Effector memory CD8-positive, alpha-beta T cell (primary cell): ENCODE measurements around the gene CHCHD5.
"Not testable (repeated sequence)": the region's sequence is repeated elsewhere in the genome, so short reads cannot be mapped to it uniquely, and the experiment has no call there.

ENCODE experiments used
- ATAC-seq: fragments of 150-1000 bp; cut with Tn5 transposase; replicated peaks from 2 replicates; pipeline ENCODE4 v1.10.0; 2021; ENCODE audit warnings: mild to moderate bottlenecking, moderate library complexity
- DNase-seq, 3 experiments: peaks; one replicate each; pipeline ENCODE4 v3.0.0; 2021
- H3K27ac Mint-ChIP-seq, 2 donors: one replicate each; pipeline ENCODE4 v1.8.0; 2022; ENCODE audit warnings: mild to moderate bottlenecking in 2 of 2, mixed read lengths in 2 of 2, moderate library complexity in 2 of 2
- H3K27me3 Mint-ChIP-seq, 2 donors: one replicate each; pipeline ENCODE4 v1.8.0; 2022; ENCODE audit warnings: mixed read lengths in 2 of 2
- H3K36me3 Mint-ChIP-seq: one replicate; pipeline ENCODE4 v1.8.0; 2022; ENCODE audit warnings: mild to moderate bottlenecking, moderate library complexity, mixed read lengths; ENCODE audit not compliant: insufficient read depth
- H3K4me1 Mint-ChIP-seq, 2 donors: one replicate each; pipeline ENCODE4 v1.8.0; 2022; ENCODE audit warnings: low read depth in 2 of 2, mixed read lengths in 2 of 2
- H3K4me3 Mint-ChIP-seq, 2 donors: one replicate each; pipeline ENCODE4 v1.8.0; 2022; ENCODE audit warnings: mild to moderate bottlenecking in 2 of 2, mixed read lengths in 2 of 2, moderate library complexity in 2 of 2
- H3K9me3 Mint-ChIP-seq, 2 donors: one replicate each; pipeline ENCODE4 v1.8.0; 2022; ENCODE audit warnings: mixed read lengths in 2 of 2

The CHCHD5 gene

DNA sequence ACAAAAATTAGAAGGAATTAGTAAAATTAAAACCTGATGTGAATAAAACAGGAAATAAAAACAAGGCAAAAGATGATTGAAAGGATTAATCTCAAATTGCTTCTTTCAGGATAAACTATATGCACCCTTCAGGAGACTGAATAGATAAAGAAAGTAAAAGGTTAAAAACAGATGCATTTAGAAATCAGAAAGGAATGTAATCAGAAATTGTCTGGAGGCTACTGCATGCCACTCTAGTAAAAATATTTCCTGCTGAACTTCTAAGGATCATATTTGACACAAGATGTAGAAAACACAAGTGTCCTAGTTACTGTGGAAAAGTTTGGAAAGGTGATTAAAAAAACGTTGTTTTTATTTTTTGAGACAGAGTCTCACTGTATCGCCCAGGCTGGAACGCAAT lies 16.2 kb downstream of the CHCHD5 start:
- Mint-ChIP-seq H3K4me1 (peaks cover 4 to 6% of the 10 kb centered on the region in 2 donors), H3K27ac (no peak overlapping the region), H3K27me3 (no peaks in the 10 kb centered on the region), H3K9me3 (no peaks in the 10 kb centered on the region), H3K4me3 (no peak overlapping the region), H3K36me3 (no peaks in the 10 kb centered on the region)
- DNase-seq = no peak
- ATAC-seq = no peak

DNA sequence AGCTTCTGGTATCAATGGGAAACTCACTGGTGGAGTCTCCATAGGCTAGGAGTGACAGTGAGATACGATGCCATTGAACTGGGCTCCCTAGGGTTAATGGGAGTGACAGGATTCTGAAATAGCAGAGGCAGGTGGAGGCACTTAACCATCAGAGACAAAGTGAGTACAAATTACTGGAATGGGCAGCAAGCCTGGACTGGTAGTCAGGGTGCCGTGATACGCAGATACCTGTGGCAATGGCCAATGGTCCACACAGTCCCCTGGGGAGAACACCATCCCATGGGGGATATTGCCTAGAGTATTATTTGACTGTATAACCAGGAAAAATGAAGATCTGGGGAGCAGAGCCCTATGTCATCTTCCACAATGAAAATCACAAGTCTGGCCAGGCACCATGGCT lies 17.3 kb downstream of the CHCHD5 start:
- Mint-ChIP-seq H3K27ac (no peak overlapping the region), H3K9me3 (no peaks in the 10 kb centered on the region), H3K4me3 (no peak overlapping the region), H3K36me3 (no peaks in the 10 kb centered on the region), H3K4me1 (peaks cover 6 to 10% of the 10 kb centered on the region in 2 donors), H3K27me3 (no peaks in the 10 kb centered on the region)
- DNase-seq (no peak), ATAC-seq (no peak)

GRCh38 chr2:112602917-112603316 lies 18.5 kb downstream of the CHCHD5 start:
- Mint-ChIP-seq H3K4me1 (peaks cover 6 to 10% of the 10 kb centered on the region in 2 donors), H3K4me3 (no peak overlapping the region), H3K27me3 (no peaks in the 10 kb centered on the region), H3K9me3 (no peaks in the 10 kb centered on the region), H3K27ac (no peak overlapping the region), H3K36me3 (no peaks in the 10 kb centered on the region)
- no peak for ATAC-seq
- no peak for DNase-seq

- H3K9me3 Mint-ChIP-seq = no peaks in the 10 kb centered on the region
- H3K4me1 Mint-ChIP-seq = peaks cover 6 to 10% of the 10 kb centered on the region in 2 donors
- no peaks in the 10 kb centered on the region for H3K36me3 Mint-ChIP-seq
- no peak for ATAC-seq
- no peak overlapping the region for H3K4me3 Mint-ChIP-seq
- DNase-seq = no peak
- H3K27ac Mint-ChIP-seq = peak overlapping the region in 1 of 2 donors; percentile 61
- H3K27me3 Mint-ChIP-seq = no peaks in the 10 kb centered on the region
Observed at GRCh38 chr2:112603731-112604130, 19.3 kb downstream of the CHCHD5 start.

- no peaks in the 10 kb centered on the region for H3K9me3 Mint-ChIP-seq
- no peaks in the 10 kb centered on the region for H3K27me3 Mint-ChIP-seq
- DNase-seq (no peak), ATAC-seq (no peak)
- no peak overlapping the region for H3K4me3 Mint-ChIP-seq
- H3K36me3 Mint-ChIP-seq = no peaks in the 10 kb centered on the region
- H3K4me1 Mint-ChIP-seq = peaks cover 5 to 8% of the 10 kb centered on the region in 2 donors
- H3K27ac Mint-ChIP-seq = peak overlapping the region in 1 of 2 donors; percentile 42
Observed at GRCh38 chr2:112604952-112605351, 20.5 kb downstream of the CHCHD5 start.

- Mint-ChIP-seq H3K4me1 (peaks cover 2 to 5% of the 10 kb centered on the region in 2 donors), H3K36me3 (no peaks in the 10 kb centered on the region), H3K9me3 (no peaks in the 10 kb centered on the region), H3K27me3 (no peaks in the 10 kb centered on the region), H3K27ac (peak overlapping the region in 1 of 2 donors; percentile 42), H3K4me3 (no peak overlapping the region)
- no peak for DNase-seq
- ATAC-seq = no peak
Observed at GRCh38 chr2:112605926-112606325, 21.5 kb downstream of the CHCHD5 start.

- Mint-ChIP-seq H3K27me3 (no peaks in the 10 kb centered on the region), H3K36me3 (no peaks in the 10 kb centered on the region), H3K27ac (peak overlapping the region in 1 of 2 donors; percentile 23), H3K4me1 (peaks cover 2 to 5% of the 10 kb centered on the region in 2 donors), H3K9me3 (no peaks in the 10 kb centered on the region), H3K4me3 (no peak overlapping the region)
- DNase-seq (no peak), ATAC-seq (no peak)
Observed at GRCh38 chr2:112606547-112606946, 22.1 kb downstream of the CHCHD5 start.

DNA sequence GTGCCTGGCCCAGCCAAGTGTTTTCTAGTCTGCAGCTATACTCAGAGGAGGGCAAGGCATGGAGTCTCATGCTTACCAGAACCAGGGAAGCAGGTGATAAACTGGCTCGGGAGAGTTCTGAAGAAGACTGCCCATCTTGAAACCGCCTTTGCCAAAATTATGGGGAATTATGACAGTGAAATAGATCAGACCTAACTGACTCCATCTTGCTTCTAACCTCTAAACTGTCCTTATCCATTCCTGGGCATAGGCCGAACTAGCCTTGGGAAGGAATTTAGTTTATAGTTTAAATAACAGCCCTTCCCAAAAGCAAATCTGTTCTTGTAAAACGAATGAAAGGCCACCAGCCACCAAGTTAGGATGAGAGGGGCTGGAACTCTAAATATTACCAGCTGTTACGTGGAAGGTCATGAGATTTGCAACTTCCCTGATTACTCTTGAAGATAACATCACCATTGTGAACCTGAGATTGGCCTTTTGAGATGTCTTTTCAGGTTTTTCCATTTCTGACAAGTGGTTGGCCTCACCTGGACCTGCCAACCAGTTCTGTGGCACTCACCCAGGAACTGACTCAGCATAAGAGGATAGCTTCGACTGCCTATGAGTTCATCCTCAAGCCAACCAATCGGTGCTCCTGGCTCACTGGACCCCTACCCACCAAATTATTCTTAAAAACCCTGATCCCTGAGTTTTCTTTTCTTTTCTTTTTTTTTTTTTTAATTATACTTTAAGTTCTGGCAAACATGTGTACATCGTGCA lies 23.4 kb downstream of the CHCHD5 start:
- Mint-ChIP-seq H3K9me3 (no peaks in the 10 kb centered on the region), H3K36me3 (no peaks in the 10 kb centered on the region), H3K27me3 (no peaks in the 10 kb centered on the region), H3K4me1 (peaks cover 2 to 5% of the 10 kb centered on the region in 2 donors), H3K27ac (no peak overlapping the region), H3K4me3 (no peak overlapping the region)
- ATAC-seq = no peak
- DNase-seq = no peak

GRCh38 chr2:112609320-112609719 lies 24.9 kb downstream of the CHCHD5 start:
- not testable (repeated sequence) for ATAC-seq, H3K4me3 Mint-ChIP-seq, H3K36me3 Mint-ChIP-seq, H3K27ac Mint-ChIP-seq, DNase-seq, H3K27me3 Mint-ChIP-seq, H3K9me3 Mint-ChIP-seq, H3K4me1 Mint-ChIP-seq

GRCh38 chr2:112612283-112612682 lies 27.9 kb downstream of the CHCHD5 start:
- H3K36me3 Mint-ChIP-seq, ATAC-seq, H3K4me3 Mint-ChIP-seq, DNase-seq, H3K27me3 Mint-ChIP-seq, H3K9me3 Mint-ChIP-seq, H3K4me1 Mint-ChIP-seq, H3K27ac Mint-ChIP-seq: not testable (repeated sequence)

DNA sequence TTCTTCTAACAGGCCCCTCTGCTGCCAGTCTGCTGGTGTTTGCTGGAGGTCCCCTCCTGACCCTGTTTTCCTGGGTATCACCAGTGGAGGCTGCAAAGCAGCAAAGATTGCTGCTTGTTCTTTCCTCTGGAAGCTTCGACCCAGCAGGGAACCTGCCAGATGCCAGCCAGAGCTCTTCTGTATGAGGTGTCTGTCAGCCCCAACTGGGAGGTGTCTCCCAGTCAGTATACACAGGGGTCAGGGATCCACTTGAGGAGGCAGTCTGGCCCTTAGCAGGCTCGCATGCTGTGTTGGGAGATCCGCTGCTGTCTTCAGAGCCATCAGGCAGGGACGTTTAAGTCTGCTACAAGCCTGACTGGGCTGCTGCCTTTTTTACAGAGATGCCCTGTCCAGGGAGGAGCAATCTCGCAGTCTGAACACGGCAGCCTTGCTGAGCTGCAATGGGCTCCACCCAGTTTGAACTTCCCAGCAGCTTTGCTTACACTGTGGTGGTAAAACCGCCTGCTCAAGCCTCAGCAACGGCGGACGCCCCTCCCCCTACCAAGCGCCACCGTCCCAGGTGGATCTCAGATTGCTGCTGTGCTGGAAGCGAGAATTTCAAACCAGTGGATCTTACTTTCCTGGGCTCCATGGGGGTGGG lies 29.9 kb downstream of the CHCHD5 start:
- Mint-ChIP-seq H3K36me3 (no peaks in the 10 kb centered on the region), H3K27me3 (no peaks in the 10 kb centered on the region), H3K9me3 (no peaks in the 10 kb centered on the region), H3K27ac (no peak overlapping the region), H3K4me3 (no peak overlapping the region), H3K4me1 (no peaks in the 10 kb centered on the region)
- ATAC-seq (no peak), DNase-seq (no peak)

DNA sequence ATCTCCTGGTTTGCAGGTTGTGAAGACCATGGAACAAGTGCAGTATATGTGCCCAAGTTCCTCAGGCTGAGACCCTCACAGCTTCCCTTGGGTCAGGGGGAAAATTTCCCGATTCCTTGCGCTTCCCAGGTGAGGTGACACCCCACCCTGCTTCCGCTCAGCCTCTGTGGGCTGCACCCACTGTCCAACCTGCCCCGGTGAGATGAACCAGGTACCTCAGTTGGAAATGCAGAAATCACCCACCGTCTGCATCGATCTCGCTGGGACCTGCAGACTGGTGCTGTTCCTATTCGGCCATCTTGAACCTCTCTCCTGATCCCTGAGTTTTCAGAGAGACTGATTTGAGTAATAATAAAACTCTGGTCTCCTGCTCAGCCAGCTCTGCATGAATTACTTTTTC lies 30.6 kb downstream of the CHCHD5 start:
- DNase-seq (no peak), ATAC-seq (no peak)
- Mint-ChIP-seq H3K36me3 (no peaks in the 10 kb centered on the region), H3K4me3 (no peak overlapping the region), H3K4me1 (no peaks in the 10 kb centered on the region), H3K9me3 (no peaks in the 10 kb centered on the region), H3K27me3 (no peaks in the 10 kb centered on the region), H3K27ac (no peak overlapping the region)

DNA sequence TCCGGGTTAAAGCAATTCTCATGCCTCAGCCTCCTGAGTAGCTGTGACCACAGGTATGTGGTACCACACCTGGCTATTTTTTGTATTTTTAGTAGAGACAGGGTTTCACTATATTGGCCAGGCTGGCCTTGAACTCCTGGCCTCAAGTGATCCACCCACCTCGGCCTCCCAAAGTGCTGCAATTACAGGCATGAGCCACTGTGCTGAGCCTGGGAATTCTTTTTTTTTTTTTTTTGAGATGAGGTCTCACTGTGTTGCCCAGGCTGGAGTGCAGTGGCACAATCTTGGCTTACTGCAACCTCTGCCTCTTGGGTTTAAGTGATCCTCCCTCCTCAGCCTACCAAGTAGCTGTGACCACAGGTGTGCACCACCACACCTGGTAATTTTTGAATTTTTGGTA lies 31.4 kb downstream of the CHCHD5 start:
- H3K27ac Mint-ChIP-seq, ATAC-seq, DNase-seq, H3K9me3 Mint-ChIP-seq, H3K36me3 Mint-ChIP-seq, H3K4me3 Mint-ChIP-seq, H3K27me3 Mint-ChIP-seq, H3K4me1 Mint-ChIP-seq: not testable (repeated sequence)

- ATAC-seq = no peak
- H3K27ac Mint-ChIP-seq = no peak overlapping the region
- peaks cover 0 to 5% of the 10 kb centered on the region in 2 donors for H3K4me1 Mint-ChIP-seq
- H3K9me3 Mint-ChIP-seq = no peaks in the 10 kb centered on the region
- no peak overlapping the region for H3K4me3 Mint-ChIP-seq
- DNase-seq = no peak
- no peaks in the 10 kb centered on the region for H3K27me3 Mint-ChIP-seq
- H3K36me3 Mint-ChIP-seq = no peaks in the 10 kb centered on the region
Observed at GRCh38 chr2:112618383-112618782, 34.0 kb downstream of the CHCHD5 start.
